Activated CD4-positive, CD25-positive, alpha-beta regulatory T cell treated with anti-CD3 and anti-CD28 coated beads, Interleukin-2, amount 50 U/mL, for 24 hours (primary cell): Measurements from ENCODE around the gene ITGA11.

ENCODE experiments used
- ATAC-seq, 2 donors: fragments of 150-1000 bp; cut with Tn5 transposase; one replicate each; pipeline ENCODE4 v1.10.0; 2021; ENCODE audit warnings: mild to moderate bottlenecking in 1 of 2, moderate library complexity in 1 of 2

ITGA11 gene

DNA sequence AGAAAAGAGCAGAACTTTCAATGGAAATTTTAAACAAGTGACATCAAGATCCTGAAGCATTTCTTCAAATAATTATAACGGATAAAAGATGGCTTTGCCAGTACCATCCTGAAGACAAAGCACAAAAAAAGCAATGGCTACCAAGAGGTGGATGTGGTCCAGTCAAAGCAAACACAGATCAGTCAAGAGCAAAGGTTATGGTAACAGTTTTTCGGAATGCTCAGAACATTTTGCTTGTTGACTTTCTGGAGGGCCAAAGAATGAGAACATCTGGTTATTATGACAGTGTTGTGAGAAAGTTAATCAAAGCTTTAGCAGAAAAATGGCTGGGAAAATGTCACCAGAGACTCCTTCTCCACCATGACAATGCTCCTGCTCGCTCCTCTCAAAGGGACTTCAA lies 122.9 kb downstream of the ITGA11 start:
- ATAC-seq: no peak

GRCh38 chr15:68307131-68307928 lies 124.6 kb downstream of the ITGA11 start:
- ATAC-seq: no peak

DNA sequence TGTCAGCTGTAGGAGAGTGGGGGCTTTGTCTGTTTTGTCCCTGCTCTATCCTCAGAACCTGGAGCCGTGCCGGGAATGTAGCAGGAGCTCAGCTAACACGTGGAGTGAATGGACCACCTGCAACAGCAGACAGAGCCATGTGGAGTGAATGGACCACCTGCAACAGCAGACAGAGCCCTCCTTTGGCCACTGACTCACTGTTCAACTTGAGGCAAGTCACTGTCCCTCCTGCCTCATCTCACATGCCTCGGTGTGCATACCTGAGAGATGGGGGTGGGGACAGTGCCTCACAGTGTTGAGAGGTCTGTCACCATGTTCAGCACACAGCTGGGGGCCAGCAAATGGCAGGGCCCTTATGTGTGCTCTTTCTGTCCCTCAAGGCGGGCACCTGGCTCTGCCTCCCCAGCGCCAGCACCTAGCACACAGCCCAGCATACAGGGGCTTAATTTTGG lies 126.5 kb downstream of the ITGA11 start:
- ATAC-seq: no peak

DNA sequence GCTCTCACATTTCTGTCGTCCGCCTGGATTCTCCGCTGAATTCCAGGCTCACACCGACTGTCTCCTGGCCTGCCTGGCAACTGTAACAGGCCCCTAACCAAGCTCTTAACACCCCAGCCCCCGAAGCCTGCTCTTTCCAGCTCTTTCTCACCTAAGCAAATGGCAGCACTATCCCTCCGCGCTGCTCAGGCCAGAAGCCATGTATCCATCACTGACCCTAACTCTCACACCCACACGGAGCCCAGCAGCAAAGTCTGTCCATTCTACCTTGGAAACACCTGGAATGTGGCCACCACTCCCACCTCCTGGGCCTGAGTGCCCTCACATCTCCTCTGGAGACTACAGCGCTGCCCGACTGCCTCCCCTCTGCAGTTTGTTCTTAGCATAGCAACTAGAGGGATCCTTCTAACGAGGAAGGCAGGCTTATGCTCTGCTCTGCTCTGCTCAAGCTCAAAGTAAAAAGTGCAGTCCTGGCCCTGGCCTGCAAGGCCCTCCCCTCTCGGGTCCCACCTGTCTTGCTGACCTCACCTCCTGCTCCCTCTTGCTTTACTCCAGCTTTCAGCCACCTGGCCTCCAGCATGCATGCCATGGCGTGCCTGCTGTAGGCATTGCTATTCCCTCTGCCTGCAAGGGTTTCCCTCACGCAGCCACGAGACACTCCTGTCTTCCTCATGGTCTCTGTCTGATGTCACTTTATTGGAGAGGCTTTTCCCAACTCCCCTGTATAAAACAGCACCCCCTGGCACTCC lies 127.2 kb downstream of the ITGA11 start:
- no peak for ATAC-seq

DNA sequence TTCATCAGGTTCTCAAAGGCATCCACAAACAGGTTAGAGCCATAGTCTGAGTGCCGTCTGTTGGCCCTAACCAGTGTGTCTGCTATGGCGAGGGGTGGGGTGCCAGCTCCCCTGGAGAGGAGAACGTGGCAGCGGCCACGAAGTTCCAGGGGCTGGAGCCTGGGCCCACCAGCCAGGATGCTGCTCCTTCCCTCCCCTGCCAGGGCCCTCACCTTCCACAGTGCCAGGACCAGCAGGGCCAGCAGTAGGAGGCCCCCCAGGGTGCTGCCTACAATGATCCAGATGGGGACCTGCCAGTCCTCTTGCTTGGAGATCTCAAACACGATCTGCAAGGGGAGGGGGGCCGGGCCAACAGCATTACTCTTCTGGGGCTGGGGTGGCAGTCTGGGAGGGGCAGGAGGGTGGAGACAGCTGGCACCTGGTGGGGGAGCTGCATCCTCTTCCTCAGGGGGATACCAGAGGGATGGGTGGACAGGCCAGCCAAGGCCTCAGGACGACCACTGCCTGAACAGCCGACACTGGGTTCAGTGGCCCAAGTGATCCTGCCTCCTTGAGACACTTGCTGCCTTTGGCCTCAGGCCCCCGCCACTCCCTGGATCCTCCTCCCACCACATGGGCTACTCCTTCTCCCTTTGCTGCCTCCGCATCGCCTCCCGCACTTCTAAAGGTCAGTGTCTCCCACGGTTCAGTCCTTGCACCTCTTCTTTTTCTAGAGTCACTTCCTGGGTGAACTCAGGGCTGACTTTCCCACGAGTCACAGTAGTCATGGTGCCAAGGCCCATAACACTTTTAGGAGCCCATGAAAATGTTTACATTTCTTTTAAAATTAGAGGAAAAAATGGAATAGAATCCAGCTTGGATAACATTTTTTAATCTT lies 128.2 kb downstream of the ITGA11 start:
- no peak for ATAC-seq

DNA sequence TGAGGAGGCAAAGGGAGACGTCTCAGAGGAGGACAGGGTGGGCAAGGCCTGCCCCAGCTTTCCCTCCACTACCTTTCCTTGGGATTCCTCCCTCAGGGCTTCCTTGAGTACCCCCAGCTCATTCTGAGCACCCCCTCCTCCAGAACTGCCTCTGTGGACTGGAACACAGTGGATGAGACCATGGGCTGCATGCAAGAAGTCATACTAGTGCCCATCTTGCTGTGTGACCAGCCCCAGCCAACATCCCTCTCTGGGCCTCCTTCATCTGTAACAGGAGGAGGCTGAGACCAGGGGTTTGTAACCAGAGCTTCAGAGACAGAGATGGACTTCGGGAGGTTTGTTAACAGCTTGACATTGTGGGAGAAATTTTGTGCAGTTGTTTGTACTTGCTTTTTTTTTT lies 128.8 kb downstream of the ITGA11 start:
- ATAC-seq: no peak

DNA sequence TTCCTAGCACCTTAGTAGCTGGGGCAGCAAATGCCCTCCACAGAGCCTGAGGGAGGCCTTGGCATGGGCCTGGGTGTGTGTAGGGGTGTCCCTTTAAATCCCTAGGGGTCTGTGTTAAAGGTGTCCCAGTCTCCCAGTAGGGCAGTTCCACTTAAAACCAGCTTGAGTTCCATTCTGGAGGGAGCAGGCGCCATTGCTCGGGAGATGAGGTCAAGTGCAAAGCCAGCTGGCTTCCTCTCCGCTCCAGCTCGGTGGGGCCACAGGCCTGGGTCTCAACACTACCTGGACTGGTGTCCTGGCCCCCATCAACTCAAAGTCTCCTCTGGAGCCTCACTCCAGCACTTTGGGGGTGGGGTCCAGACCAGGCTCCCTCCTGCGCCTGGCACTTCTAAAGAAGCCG lies 129.2 kb downstream of the ITGA11 start:
- ATAC-seq: no peak

DNA sequence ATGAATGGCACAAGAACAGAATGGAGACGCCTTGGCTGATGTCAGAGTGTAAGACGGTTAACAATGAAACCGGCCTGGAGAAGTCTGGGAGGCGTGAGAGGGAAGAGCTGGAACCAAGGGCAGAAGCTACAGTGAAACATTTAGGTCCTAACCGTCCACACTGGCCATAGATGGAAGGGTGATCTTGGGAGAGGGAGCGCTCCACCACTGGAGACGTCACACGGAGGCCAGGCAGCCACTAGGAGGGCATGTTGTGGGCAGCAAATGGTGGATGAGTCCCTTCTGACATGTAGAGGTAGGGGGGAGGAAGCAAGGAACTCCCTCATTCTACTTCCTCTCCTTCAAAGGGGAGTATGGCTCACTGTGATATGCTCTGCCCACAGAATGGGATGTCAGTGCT lies 130.7 kb downstream of the ITGA11 start:
- ATAC-seq: no peak

DNA sequence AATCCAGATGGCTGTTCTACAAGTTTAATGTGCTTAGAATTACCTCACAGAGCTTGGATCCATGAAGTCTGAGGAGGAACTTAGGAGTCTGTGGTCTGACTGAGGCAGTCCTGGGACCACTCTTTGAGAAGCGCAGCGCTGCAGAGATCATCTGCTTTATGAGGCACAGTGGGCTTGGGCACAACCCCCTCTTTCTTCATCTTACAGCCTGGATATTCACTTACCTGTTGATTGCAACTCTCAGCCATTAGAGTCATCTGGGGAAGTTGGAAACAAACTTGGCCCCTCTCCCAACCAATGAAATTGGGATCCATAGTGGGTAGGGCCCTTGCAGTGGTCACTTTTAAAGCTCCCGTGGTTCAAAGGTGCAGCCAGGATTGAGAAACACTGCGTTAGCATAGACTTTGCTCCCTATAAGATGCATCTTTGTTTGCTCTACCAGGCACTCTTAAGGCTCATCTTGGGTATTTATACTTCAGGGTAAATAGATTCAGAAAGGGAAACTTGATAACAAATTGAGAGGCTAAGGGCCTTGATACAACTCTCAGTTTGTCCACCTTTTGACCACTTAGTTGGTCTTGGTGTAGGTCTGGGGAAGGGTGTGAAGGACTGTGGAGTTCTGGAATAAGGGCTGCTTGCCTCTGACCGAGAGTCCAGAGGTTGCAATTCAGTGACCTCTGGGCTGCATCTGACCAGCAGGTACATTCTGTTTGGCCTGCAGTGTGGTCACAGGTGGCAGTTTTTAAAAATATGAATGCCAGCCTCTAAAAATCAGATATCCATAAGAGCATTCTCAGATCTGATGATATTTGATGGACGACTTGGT lies 131.6 kb downstream of the ITGA11 start:
- ATAC-seq: no peak

GRCh38 chr15:68299436-68299835 lies 132.5 kb downstream of the ITGA11 start:
- ATAC-seq: no peak

- peak; percentile 76 to 84 for ATAC-seq
Observed at GRCh38 chr15:68298882-68299381, 133.0 kb downstream of the ITGA11 start.

- ATAC-seq: no peak
Observed at GRCh38 chr15:68298336-68298735, 133.6 kb downstream of the ITGA11 start.

- ATAC-seq: peak in 1 of 2 donors; percentile 13
Observed at GRCh38 chr15:68295014-68295805, 136.8 kb downstream of the ITGA11 start.

- peak; percentile 49 to 59 for ATAC-seq
Observed at GRCh38 chr15:68292967-68293366, 139.0 kb downstream of the ITGA11 start.

- peak; percentile 49 to 57 for ATAC-seq
Observed at GRCh38 chr15:68292157-68292781, 139.7 kb downstream of the ITGA11 start.

GRCh38 chr15:68290715-68291114 lies 141.2 kb downstream of the ITGA11 start:
- no peak for ATAC-seq

DNA sequence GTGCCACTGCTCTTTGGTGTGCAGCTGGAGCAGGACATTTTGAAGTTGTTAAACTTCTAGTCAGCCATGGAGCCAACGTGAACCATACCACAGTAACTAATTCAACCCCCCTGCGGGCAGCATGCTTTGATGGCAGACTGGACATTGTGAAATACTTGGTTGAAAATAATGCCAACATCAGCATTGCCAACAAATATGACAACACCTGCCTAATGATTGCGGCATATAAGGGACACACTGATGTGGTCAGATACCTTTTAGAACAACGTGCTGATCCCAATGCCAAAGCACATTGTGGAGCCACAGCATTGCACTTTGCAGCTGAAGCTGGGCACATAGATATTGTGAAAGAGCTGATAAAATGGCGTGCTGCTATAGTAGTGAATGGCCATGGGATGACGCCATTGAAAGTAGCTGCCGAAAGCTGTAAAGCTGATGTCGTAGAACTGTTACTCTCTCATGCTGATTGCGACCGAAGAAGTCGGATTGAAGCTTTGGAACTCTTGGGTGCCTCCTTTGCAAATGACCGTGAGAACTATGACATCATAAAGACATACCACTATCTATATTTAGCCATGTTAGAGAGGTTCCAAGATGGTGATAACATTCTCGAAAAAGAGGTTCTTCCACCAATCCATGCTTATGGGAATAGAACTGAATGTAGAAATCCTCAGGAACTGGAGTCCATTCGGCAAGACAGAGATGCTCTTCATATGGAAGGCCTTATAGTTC lies 142.2 kb downstream of the ITGA11 start:
- no peak for ATAC-seq

DNA sequence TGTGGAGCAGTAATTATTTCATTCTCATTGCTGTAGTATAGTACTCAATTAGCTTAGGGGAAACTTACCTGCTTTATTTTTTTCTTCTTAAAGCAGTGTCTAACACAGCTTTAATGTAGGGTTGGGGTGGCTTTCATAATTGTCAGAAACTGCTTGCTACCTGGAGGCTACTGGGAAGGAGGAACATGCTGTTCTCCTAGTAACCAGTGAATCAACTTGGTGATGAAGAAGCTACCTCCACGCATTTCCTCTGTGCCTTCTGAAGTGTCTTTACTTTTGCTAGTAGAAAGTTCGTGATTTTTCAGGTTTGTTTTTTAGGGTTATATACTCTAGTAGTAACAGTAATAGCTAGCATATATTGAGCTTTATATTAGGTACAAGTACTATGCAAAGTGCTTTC lies 142.9 kb downstream of the ITGA11 start:
- no peak for ATAC-seq

DNA sequence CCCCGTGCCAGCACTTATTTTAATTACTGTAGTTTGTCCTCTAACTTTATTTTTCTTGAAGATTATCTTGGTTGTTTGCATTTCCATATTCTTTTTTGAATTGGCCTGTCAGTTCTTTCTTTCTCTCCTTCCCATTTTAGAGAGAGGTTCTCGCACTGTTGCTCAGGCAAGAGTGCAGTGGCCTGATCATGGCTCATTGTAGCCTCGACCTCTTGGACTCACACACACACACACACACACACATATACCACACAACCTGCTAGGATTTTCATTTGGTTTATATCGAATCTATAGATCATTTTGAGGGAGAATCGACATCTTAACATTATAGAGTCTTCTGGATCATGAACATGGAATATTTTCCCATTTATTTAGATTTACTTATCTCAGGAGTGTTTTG lies 145.7 kb downstream of the ITGA11 start:
- ATAC-seq: no peak
